CD14-positive monocyte (primary cell): ENCODE results near the gene TMTC2. TPM values are rescaled to one million over a fixed set of nuclear protein-coding genes. Genes with fewer than 3 reads are reported as not detected.

Source experiments
- DNase-seq, 3 donors: peaks; one replicate each; pipeline ENCODE4 v3.0.0-alpha.2; 2011 to 2022
- H2AFZ ChIP-seq: 2 replicates; pipeline ENCODE4 v1.6.0; 2012; ENCODE audit warnings: mild to moderate bottlenecking, low read depth, low read length, inconsistent platforms; ENCODE audit not compliant: insufficient read depth, poor library complexity, severe bottlenecking
- H3K27ac ChIP-seq, 2 donors: 1 replicate in 1 of 2; 2 replicates in 1 of 2; pipeline ENCODE4 v1.5.1; 2012 to 2013; ENCODE audit warnings: low read length in 2 of 2, control low read depth in 1 of 2, inconsistent platforms in 1 of 2, low read depth in 1 of 2, mild to moderate bottlenecking in 1 of 2
- H3K27me3 ChIP-seq, 2 donors: one replicate each; pipeline versions ENCODE4 v1.6.0 to v1.6.1; 2011 to 2013; ENCODE audit warnings: low read length in 2 of 2; ENCODE audit not compliant: control insufficient read depth in 2 of 2, insufficient read depth in 2 of 2
- H3K36me3 ChIP-seq, 2 donors: replicated peaks in 1 of 2; 1 replicate in 1 of 2; 2 replicates in 1 of 2; pipeline versions ENCODE4 v1.5.1 to v1.6.1; 2012 to 2013; ENCODE audit warnings: low read length in 2 of 2, control low read depth in 1 of 2, inconsistent platforms in 1 of 2, mild to moderate bottlenecking in 1 of 2; ENCODE audit not compliant: insufficient read depth in 2 of 2, control insufficient read depth in 1 of 2
- H3K4me1 ChIP-seq, 2 donors: 1 replicate in 1 of 2; 2 replicates in 1 of 2; pipeline versions ENCODE4 v1.5.1 to v1.6.1; 2012 to 2013; ENCODE audit warnings: low read length in 2 of 2, control low read depth in 1 of 2, inconsistent platforms in 1 of 2, mild to moderate bottlenecking in 1 of 2, moderate library complexity in 1 of 2; ENCODE audit not compliant: insufficient read depth in 2 of 2, control insufficient read depth in 1 of 2
- H3K4me2 ChIP-seq: replicated peaks from 2 replicates; pipeline ENCODE3; 2012; ENCODE audit warnings: low read length, moderate library complexity, mild to moderate bottlenecking; ENCODE audit not compliant: poor library complexity, severe bottlenecking; ENCODE audit errors: extremely low read depth
- H3K4me3 ChIP-seq, 3 experiments: fragments of 200-600 bp in 1 of 3; sonication (generic) in 1 of 3; replicated peaks in 1 of 3; 1 replicate in 2 of 3; 2 replicates in 1 of 3; pipeline ENCODE4 v1.5.1; 2011 to 2013; ENCODE audit warnings: low read length in 3 of 3, mild to moderate bottlenecking in 3 of 3, control low read depth in 2 of 3, low read depth in 2 of 3, inconsistent platforms in 1 of 3, moderate library complexity in 1 of 3
- H3K79me2 ChIP-seq: 2 replicates; pipeline ENCODE4 v1.6.0; 2012; ENCODE audit warnings: mild to moderate bottlenecking, control low read depth, inconsistent platforms, low read length, moderate library complexity; ENCODE audit not compliant: insufficient read depth
- H3K9ac ChIP-seq: 2 replicates; pipeline ENCODE4 v1.6.0; 2017; ENCODE audit warnings: low read length, mild to moderate bottlenecking; ENCODE audit not compliant: insufficient read depth, poor library complexity, severe bottlenecking
- H3K9me3 ChIP-seq, 2 donors: replicated peaks in 1 of 2; 1 replicate in 1 of 2; 2 replicates in 1 of 2; pipeline versions ENCODE4 v1.5.1 to v1.6.1; 2012 to 2013; ENCODE audit warnings: low read length in 2 of 2, control low read depth in 1 of 2; ENCODE audit not compliant: control insufficient read depth in 1 of 2, insufficient read depth in 1 of 2
- H4K20me1 ChIP-seq: 2 replicates; pipeline ENCODE4 v1.6.0; 2012; ENCODE audit warnings: mild to moderate bottlenecking, low read length, control low read depth, moderate library complexity; ENCODE audit not compliant: insufficient read depth
- H3K27ac Mint-ChIP-seq, 7 donors: one replicate each; pipeline ENCODE4 v1.8.0; 2020; ENCODE audit warnings: mild to moderate bottlenecking in 7 of 7, mixed read lengths in 7 of 7, moderate library complexity in 6 of 7, inconsistent platforms in 2 of 7
- H3K27me3 Mint-ChIP-seq, 3 donors: one replicate each; pipeline ENCODE4 v1.8.0; 2021 to 2022; ENCODE audit warnings: low read depth in 3 of 3, mild to moderate bottlenecking in 3 of 3, mixed read lengths in 3 of 3, moderate library complexity in 3 of 3, inconsistent platforms in 1 of 3
- H3K36me3 Mint-ChIP-seq, 2 donors: one replicate each; pipeline ENCODE4 v1.8.0; 2020; ENCODE audit warnings: mixed read lengths in 2 of 2, inconsistent platforms in 1 of 2, mild to moderate bottlenecking in 1 of 2
- H3K4me1 Mint-ChIP-seq: one replicate; pipeline ENCODE4 v1.8.0; 2020; ENCODE audit warnings: mild to moderate bottlenecking, mixed read lengths
- H3K4me3 Mint-ChIP-seq, 2 donors: one replicate each; pipeline ENCODE4 v1.8.0; 2020; ENCODE audit warnings: mild to moderate bottlenecking in 2 of 2, mixed read lengths in 2 of 2, moderate library complexity in 1 of 2
- H3K9me3 Mint-ChIP-seq, 7 donors: one replicate each; pipeline ENCODE4 v1.8.0; 2020 to 2022; ENCODE audit warnings: mixed read lengths in 7 of 7, mild to moderate bottlenecking in 6 of 7, moderate library complexity in 6 of 7, inconsistent platforms in 2 of 7
- CTCF ChIP-seq: fragments of 200-600 bp; IDR thresholded peaks from one replicate; pipeline ENCODE4 v1.8.0; 2022; ENCODE audit warnings: antibody characterized with exemption, mild to moderate bottlenecking
- WGBS: methylation state at CpG from one replicate; pipeline ENCODE4 v1.1.5; 2013; ENCODE audit warnings: missing lambda C conversion rate; ENCODE audit not compliant: insufficient coverage; 5-methylcytosine and 5-hydroxymethylcytosine counted together
- intact Hi-C, 2 donors: fragments of 100-400 bp; cut with micrococcal nuclease; formaldehyde crosslinking; loops; one replicate each; pipeline versions ENCODE4 v1.15.0 to v1.15.1; 2023
- polyA plus RNA-seq, 3 donors: library from polyadenylated mRNA; depleted of rRNA in 1 of 3; unstranded in 2 of 3; stranded (reverse) in 1 of 3; fragments of 300-500 nt in 2 of 3; fragments of >200 nt in 1 of 3; fragmentation: Illumina TruSeq in 2 of 3; gene quantifications; 1 replicate in 2 of 3; 2 replicates in 1 of 3; pipeline ENCODE4 v1.2.3, GENCODE V29; 2012 to 2021

TMTC2 gene
- polyA plus RNA-seq, 3 donors = 2.5 to 15.7 (median 3.3) TPM

- H2AFZ ChIP-seq = no peak overlapping the region
- peaks cover 6 to 21% of the 10 kb centered on the region in 2 donors for H3K36me3 ChIP-seq
- intact Hi-C loops = no loop called here
- H3K27me3 ChIP-seq = no peaks in the 10 kb centered on the region
- Mint-ChIP-seq H3K4me1 (peaks cover 8% of the 10 kb centered on the region), H3K36me3 (peaks cover 25 to 31% of the 10 kb centered on the region in 2 donors), H3K9me3 (peaks cover 0 to 5% (median 2%) of the 10 kb centered on the region in 7 donors), H3K27ac (no peak overlapping the region), H3K4me3 (no peak overlapping the region), H3K27me3 (no peaks in the 10 kb centered on the region)
- no peak overlapping the region for H3K27ac ChIP-seq
- H3K4me2 ChIP-seq = no peak overlapping the region
- no peaks in the 10 kb centered on the region for H3K79me2 ChIP-seq
- WGBS = 100% methylated on average over 3 of the region's 5 CpGs
- peaks cover 3 to 6% of the 10 kb centered on the region in 2 donors for H3K4me1 ChIP-seq
- no peaks in the 10 kb centered on the region for H3K9me3 ChIP-seq
- no peak for TF ChIP-seq CTCF
- no peak overlapping the region for H3K9ac ChIP-seq
- H3K4me3 ChIP-seq = no peak overlapping the region
- no peak for DNase-seq
- no peaks in the 10 kb centered on the region for H4K20me1 ChIP-seq
Observed at GRCh38 chr12:82810568-82810967, 123.9 kb downstream of the TMTC2 start.

- no peaks in the 10 kb centered on the region for H3K9me3 ChIP-seq
- Mint-ChIP-seq H3K4me1 (peaks cover 14% of the 10 kb centered on the region), H3K9me3 (peaks cover 0 to 3% (median 0%) of the 10 kb centered on the region in 7 donors), H3K4me3 (no peak overlapping the region), H3K27ac (no peak overlapping the region), H3K36me3 (peaks cover 37 to 60% of the 10 kb centered on the region in 2 donors), H3K27me3 (no peaks in the 10 kb centered on the region)
- H3K4me3 ChIP-seq = no peak overlapping the region
- H3K27ac ChIP-seq = no peak overlapping the region
- no peaks in the 10 kb centered on the region for H3K27me3 ChIP-seq
- intact Hi-C loops = no loop called here
- no peak overlapping the region for H3K9ac ChIP-seq
- H3K36me3 ChIP-seq = peaks cover 13 to 37% of the 10 kb centered on the region in 2 donors
- H3K79me2 ChIP-seq = no peaks in the 10 kb centered on the region
- TF ChIP-seq CTCF = no peak
- no peak overlapping the region for H2AFZ ChIP-seq
- H3K4me1 ChIP-seq = peaks cover 3 to 6% of the 10 kb centered on the region in 2 donors
- no peaks in the 10 kb centered on the region for H4K20me1 ChIP-seq
- no peak for DNase-seq
- no peak overlapping the region for H3K4me2 ChIP-seq
Observed at GRCh38 chr12:82817368-82817767, 130.7 kb downstream of the TMTC2 start.
